Cortex of kidney (tissue), 1 donor: ENCODE data around the gene ARL3.
"Not testable (repeated sequence)": the region's sequence is repeated elsewhere in the genome, so short reads cannot be mapped to it uniquely, and the experiment has no call there.

Source experiments
- DNase-seq: peaks from one replicate; lab custom pipeline; 2025; lab: John Stamatoyannopoulos, UW

ARL3 gene

DNA sequence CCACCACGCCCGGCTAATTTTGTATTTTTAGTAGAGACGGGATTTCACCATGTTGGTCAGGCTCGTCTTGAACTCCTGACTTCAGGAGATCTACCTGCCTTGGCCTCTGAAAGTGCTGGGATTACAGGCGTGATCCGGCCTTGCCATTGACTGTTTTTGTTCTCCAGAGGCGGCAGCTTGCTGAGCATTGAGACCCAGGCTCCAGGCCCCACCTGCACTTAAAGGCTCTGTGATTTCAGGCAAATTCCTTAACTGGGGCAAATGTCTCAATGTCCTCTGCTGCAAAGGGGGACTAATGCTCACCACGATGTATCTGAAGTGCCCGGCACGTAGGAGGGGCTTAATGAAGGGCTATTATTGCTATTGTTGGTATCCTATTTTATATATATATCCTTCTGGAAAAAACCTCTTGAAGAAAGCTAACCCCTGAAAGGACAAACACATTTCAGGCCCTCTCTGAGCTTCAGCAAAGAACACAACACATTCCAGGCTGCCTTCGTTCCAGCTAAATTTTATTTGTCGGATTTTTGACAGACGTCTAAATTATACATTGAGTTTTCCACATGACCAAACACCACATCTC lies 40.9 kb downstream of the ARL3 start:
- no peak for DNase-seq

DNA sequence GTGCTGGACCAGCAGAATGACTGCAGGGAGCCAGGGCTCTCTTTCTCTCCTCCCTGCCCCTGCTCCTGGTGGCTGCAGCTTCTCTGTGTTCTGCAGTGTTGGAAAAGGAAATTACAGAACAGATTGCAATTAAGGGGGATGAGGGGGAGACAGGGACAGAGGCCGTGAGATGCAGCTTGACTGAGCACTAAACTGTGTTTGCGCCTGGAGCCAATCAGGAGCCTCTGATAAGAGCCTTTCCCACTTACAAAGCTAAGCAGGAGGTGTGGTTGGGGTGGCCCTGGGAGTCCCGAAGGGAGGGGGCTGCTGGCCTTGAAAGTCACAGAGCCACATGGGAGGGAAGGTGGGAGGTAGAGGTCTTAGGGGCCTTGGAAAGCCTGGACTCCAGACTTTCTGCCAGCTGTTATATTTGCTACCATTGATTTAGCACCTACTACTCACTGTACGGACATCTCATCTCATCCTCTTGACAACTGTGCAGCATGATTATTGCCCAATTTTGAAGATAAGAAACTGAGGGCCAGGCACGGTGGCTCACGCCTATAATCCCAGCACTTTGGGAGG lies 43.2 kb downstream of the ARL3 start:
- DNase-seq = no peak

GRCh38 chr10:102670065-102670670 lies 44.0 kb downstream of the ARL3 start:
- DNase-seq = no peak

DNA sequence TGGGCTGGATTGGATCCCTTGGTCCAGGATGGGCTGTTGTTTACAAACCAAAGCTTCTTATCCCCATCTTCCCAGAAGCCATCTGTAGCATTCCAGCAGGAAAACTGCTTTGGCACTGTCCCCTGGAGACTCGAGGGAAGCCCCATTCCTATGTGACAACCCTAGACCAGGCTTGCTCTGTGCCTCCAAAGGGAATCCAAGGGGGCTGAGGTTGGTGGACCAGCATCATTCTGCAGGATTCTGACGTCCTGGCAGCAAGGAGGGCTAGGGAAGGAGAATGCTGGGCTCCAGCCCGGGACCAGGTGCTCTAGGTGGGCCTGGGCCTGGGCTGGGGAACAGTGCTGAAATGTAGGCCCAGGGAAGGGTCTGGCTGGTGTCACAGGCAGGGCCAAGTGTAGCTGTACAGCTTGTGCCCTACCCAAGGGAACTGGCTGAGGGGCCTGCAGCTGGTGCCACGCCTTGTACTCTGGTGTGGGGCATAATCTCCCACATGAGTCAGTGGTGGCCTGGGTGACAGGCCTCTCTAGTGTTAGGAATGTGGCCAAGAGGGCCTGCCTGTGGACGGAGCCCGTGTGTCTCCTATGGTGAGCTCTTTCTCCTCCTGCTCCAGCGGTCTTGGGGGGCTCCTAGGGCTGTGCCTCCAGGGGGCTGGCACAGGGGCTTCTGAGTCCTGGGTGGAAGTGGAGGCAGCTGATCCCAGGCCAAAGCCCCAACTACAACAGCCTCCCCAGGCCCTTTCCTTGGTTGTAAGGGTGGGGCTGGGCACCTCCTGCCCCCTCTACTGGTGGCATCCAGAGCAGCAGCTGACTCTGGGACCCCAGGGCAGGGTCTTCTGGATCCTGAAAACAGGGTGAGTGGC lies 44.8 kb downstream of the ARL3 start:
- DNase-seq = no peak

GRCh38 chr10:102668326-102669107 lies 45.7 kb downstream of the ARL3 start:
- DNase-seq = no peak

DNA sequence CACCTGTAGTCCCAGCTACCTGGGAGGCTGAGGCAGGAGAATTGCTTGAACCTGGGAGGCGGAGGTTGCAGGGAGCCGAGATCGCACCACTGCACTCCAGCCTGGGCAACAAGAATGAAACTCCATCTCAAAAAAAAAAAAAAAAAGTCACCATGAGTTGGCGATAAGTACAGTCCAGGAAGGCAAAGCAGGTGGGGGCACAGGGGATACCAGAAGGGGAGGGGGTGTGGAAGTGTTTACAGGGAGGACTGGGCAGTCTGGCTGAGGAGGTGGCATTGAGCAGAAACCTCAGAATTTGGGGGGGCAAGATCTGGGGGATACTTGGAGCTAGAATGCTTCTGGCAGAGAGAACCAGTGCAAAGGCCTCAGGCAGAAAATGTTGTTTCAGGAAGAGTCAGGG lies 46.8 kb downstream of the ARL3 start:
- DNase-seq = not testable (repeated sequence)

DNA sequence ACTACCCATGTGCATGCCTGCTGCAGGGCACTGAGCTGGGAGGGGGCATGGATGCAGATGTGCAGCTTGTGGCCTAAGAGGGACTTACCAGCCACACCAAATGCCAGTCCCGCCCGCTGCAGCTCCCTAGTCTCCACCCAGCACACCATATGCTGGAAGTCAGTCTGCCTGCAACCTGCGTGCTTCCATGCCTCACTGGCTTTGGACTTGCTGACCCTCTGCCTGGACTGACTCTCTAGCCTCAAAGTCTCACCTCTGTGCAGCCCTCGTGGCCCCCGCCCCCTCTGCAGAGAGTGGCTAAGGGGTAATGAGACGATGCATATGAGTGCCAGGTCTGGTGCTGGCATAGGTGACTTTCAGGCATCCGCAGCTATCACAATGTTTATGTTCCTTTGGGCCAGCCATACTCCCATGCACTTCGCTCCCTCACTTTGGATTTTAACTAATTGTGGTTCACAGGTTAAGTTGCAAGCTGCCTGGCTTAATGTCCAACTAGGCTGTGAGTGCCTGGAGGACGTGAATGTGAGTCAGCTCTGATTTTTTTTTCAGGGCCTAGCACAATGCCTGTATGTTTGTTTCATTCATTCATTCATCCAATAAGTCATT lies 48.2 kb downstream of the ARL3 start:
- no peak for DNase-seq

- DNase-seq = no peak
Observed at GRCh38 chr10:102661658-102662028, 52.6 kb downstream of the ARL3 start.

DNA sequence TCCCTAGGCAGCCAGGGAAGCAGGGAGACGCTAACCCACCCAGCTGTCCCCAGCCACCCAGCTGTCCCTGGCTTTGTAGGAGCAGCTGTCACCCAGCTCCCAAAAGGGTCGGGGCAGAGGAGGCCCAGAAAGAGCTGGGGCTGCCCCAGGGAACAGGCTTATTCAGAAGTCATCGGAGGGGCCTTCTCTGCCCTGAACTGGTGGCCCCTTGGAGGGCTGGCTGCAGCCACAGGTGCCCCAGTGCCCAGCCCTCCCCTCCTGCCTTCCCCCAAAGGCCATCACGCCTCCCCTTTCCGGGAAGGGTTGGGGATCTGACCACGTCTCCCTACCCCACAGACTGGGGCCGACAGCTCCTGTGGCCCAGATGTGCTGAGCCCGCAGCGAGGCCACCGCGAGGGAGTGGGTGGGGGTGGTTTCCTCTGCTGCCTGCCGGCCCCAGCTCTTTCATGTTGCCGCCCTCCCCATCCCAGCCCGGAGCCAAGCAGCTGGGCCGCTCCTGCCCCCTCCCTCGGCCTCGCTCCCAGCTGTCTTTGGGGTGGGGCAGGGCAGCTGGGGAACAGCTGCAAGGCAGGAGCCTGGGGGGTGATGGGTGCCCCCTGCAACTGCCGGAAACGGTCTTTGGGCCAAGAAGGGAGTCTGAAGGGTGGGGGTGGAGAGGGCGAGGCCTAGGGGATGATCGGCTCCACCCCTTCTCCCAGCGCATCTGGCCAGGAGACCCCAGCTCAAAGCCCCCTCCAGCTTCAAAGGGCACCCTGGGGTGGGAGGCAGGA lies 53.1 kb downstream of the ARL3 start:
- no peak for DNase-seq

GRCh38 chr10:102658802-102659201 lies 55.4 kb downstream of the ARL3 start:
- DNase-seq = no peak

DNA sequence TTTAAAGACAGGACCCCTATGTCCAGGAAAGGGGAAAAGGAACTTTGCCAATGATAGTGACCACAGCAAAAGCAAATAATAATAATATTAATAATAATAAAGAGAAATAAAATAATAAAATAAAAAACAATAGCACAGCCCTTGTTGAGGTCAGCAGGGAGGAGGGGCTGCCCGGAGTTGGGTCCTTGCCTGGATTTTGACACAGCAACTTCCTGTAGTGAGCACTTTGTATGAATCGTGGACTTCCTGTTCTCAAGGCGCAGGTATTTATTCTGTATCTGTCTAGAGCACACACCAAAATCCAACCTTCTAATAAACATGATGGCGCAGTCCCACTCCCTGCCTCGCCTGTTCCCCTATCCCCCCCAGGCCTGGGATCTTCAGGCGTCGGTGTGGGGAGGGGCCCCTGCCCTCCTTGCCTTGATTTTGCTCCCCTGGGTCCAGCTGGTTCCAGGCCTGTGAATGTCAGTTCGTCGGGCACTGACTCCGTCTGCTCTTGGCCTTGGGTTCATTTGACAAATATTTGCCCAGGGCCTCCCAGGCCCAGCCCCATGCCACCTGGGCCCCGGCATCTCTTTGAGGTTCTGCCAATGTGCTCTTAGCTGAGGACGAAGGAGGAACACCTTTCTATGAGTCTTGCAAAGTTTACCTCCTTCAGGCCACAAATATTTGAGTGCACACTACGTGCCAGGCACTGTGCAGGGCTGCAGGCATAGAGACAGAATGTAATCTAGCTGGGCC lies 56.0 kb downstream of the ARL3 start:
- no peak for DNase-seq

DNA sequence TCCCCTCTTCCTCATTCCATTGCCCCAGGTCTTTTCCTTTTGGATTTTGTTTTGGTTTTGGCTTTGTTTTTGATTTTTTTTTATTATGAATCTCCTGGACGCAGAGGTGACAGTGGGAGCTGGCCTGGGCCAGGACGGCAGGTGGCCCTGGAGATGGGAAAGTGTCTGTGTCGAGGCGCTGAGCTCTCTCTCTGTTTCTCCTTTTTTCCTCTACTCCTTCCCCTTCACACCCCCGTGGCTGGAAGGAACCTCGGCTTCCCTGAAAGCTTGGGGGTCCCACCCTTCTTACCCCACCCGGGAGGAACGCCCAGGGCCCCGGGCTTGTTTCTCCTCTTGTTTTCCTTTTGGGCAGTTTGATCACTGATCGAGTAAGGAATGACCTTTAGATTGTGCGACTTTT lies 56.7 kb downstream of the ARL3 start:
- DNase-seq = no peak

DNA sequence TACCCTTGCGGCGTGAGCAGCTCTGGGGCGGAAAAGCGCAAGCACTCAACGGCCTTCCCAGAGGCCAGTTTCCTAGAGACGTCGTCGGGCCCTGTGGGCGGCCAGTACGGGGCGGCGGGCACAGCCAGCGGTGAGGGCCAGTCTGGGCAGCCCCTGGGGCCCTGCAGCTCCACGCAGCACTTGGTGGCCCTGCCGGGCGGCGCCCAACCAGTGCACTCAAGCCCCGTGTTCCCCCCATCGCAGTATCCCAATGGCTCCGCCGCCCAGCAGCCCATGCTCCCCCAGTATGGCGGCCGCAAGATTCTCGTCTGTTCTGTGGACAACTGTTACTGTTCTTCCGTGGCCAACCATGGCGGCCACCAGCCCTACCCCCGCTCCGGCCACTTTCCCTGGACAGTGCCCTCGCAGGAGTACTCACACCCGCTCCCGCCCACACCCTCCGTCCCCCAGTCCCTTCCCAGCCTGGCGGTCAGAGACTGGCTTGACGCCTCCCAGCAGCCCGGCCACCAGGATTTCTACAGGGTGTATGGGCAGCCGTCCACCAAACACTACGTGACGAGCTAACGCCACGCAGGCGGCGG lies 57.3 kb downstream of the ARL3 start:
- no peak for DNase-seq

DNA sequence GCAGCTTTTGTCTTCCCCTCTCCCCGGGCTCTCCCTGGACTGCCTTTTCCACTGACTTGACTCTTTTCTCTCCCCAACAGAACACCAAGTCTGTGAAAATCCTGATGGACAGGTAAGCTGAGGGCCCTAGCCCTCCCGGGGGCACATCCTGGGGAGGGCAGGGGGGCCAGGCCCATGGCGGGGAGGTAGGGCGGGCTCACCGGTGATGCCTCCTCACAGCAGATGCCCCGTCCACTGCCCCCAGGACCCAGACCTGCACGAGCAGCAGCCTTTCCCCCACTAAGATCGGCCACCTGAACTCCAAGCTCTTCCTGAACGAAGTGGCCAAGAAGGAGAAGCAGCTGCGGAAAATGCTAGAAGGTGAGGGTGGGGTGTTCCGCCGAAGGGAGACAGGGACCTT lies 58.2 kb downstream of the ARL3 start:
- no peak for DNase-seq

DNA sequence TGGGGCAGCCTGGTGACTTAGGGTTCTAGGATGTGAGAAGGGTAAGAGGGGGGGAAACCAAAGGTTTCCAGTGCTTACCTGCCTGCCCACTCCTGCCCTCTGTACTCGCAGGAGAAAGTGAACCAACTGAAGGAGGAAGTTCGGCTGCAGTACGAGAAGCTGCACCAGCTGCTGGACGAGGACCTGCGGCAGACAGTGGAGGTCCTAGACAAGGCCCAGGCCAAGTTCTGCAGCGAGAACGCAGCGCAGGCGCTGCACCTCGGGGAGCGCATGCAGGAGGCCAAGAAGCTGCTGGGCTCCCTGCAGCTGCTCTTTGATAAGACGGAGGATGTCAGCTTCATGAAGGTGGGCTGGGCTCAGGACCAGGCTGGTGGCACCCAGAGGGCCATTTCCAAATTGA lies 59.2 kb downstream of the ARL3 start:
- DNase-seq = no peak

- no peak for DNase-seq
Observed at GRCh38 chr10:102654566-102654965, 59.6 kb downstream of the ARL3 start.

GRCh38 chr10:102653060-102653459 lies 61.1 kb downstream of the ARL3 start:
- DNase-seq = no peak

- no peak for DNase-seq
Observed at GRCh38 chr10:102652170-102652916, 61.9 kb downstream of the ARL3 start.
